Measurements from ENCODE around the gene SLC7A4.

Gene SLC7A4

GRCh38 chr22:20997536-20998257 is 34.7 kb downstream of the SLC7A4 start:
- DNase-seq = no peak

GRCh38 chr22:20996598-20997535 is 35.5 kb downstream of the SLC7A4 start:
- DNase-seq = no peak

GRCh38 chr22:20996031-20996410 is 36.3 kb downstream of the SLC7A4 start:
- no peak for DNase-seq

GRCh38 chr22:20995329-20996030 is 36.9 kb downstream of the SLC7A4 start:
- DNase-seq = no peak

- DNase-seq = no peak
These were observed 37.5 kb downstream of the SLC7A4 start for GRCh38 chr22:20994902-20995241.

GRCh38 chr22:20994128-20994901 is 38.0 kb downstream of the SLC7A4 start:
- DNase-seq = no peak

- DNase-seq = no peak
These were observed 38.8 kb downstream of the SLC7A4 start for GRCh38 chr22:20993304-20994127.

GRCh38 chr22:20992456-20993303 is 39.7 kb downstream of the SLC7A4 start:
- DNase-seq = no peak

GRCh38 chr22:20992056-20992442 is 40.3 kb downstream of the SLC7A4 start:
- DNase-seq = no peak

GRCh38 chr22:20991252-20992055 is 40.9 kb downstream of the SLC7A4 start:
- no peak for DNase-seq

GRCh38 chr22:20990184-20991180 is 41.9 kb downstream of the SLC7A4 start:
- DNase-seq = no peak

GRCh38 chr22:20989323-20990138 is 42.8 kb downstream of the SLC7A4 start:
- no peak for DNase-seq

GRCh38 chr22:20988573-20989322 is 43.6 kb downstream of the SLC7A4 start:
- DNase-seq = no peak

- DNase-seq = no peak
These were observed 45.0 kb downstream of the SLC7A4 start for GRCh38 chr22:20987375-20987774.

GRCh38 chr22:20986365-20986764 is 46.0 kb downstream of the SLC7A4 start:
- no peak for DNase-seq

- no peak for DNase-seq
These were observed 46.6 kb downstream of the SLC7A4 start for GRCh38 chr22:20985720-20986119.
